Lower lobe of right lung (tissue), 2 donors: ENCODE measurements around the gene EID3. TPM values are rescaled to one million over a fixed set of nuclear protein-coding genes. Genes with fewer than 3 reads are reported as not detected.
"Not testable (repeated sequence)": the region's sequence is repeated elsewhere in the genome, so short reads cannot be mapped to it uniquely, and the experiment has no call there.

Experiments used
- ATAC-seq, 2 donors: fragments of 200-7000 bp; cut with Tn5 transposase; one replicate each; pipeline ENCODE4 v1.9.1; 2020 to 2022; ENCODE audit warnings: mild to moderate bottlenecking in 2 of 2, moderate library complexity in 2 of 2
- DNase-seq: peaks from one replicate; pipeline ENCODE4 v3.0.0-alpha.2; 2020
- H3K27ac ChIP-seq: fragments of 200-600 bp; one replicate; pipeline ENCODE4 v1.8.0; 2022
- H3K27me3 ChIP-seq: fragments of 200-600 bp; one replicate; pipeline ENCODE4 v1.8.0; 2022; ENCODE audit warnings: low read depth
- H3K36me3 ChIP-seq: fragments of 200-600 bp; one replicate; pipeline ENCODE4 v1.8.0; 2022; ENCODE audit warnings: mild to moderate bottlenecking
- H3K4me1 ChIP-seq: fragments of 200-600 bp; one replicate; pipeline ENCODE4 v1.8.0; 2022
- H3K4me3 ChIP-seq: fragments of 200-600 bp; one replicate; pipeline ENCODE4 v1.8.0; 2022; ENCODE audit warnings: mild to moderate bottlenecking
- H3K9me3 ChIP-seq: fragments of 200-600 bp; one replicate; pipeline ENCODE4 v1.8.0; 2022
- intact Hi-C: fragments of 100-400 bp; cut with DNase I; formaldehyde crosslinking; loops from one replicate; pipeline ENCODE4 v1.11.0; 2022
- total RNA-seq: library from RNA; stranded (reverse); fragmentation: NEBNext Ultra II Directional; extraction: Animal tissue kit (Norgen Biotek cat#: 25700); gene quantifications from one replicate; pipeline ENCODE4 v1.2.1, GENCODE V29; 2021
- TF ChIP-seq, protein P1 (sequence below): fragments of 200-600 bp; IDR thresholded peaks from one replicate; pipeline ENCODE4 v1.8.0; 2022; ENCODE audit warnings: antibody characterized with exemption, mild to moderate bottlenecking
- donor health status: DM: no; HTN: yes; CAD: no; lungs with severe emphysema.

The EID3 gene
- total RNA-seq, 1 donor from 2014 or later: 3.3 TPM

DNA sequence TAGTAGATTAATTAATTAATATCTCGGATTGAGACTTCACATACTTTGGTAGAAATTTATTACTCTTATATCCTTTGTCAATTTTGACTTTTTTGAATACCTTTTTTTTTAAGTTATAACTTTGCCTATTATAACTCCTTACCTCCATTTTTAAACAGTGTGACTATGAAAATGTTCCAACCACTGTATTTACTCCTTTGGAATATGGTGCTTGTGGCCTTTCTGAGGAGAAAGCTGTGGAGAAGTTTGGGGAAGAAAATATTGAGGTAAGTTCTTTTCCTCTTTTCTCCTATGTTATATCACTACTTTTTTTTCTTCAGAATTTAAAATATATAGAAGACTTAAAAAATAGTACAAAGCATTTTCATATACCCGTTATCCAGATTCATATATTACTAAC is 27.8 kb downstream of the EID3 start:
- Histone ChIP-seq H3K4me1 (no peaks in the 10 kb centered on the region), H3K27ac (no peak overlapping the region), H3K4me3 (no peak overlapping the region), H3K27me3 (no peaks in the 10 kb centered on the region), H3K36me3 (peaks cover 96% of the 10 kb centered on the region), H3K9me3 (no peaks in the 10 kb centered on the region)
- intact Hi-C loops: no loop called here
- ATAC-seq: no peak
- no peak for DNase-seq
- TF ChIP-seq, protein P1, sequence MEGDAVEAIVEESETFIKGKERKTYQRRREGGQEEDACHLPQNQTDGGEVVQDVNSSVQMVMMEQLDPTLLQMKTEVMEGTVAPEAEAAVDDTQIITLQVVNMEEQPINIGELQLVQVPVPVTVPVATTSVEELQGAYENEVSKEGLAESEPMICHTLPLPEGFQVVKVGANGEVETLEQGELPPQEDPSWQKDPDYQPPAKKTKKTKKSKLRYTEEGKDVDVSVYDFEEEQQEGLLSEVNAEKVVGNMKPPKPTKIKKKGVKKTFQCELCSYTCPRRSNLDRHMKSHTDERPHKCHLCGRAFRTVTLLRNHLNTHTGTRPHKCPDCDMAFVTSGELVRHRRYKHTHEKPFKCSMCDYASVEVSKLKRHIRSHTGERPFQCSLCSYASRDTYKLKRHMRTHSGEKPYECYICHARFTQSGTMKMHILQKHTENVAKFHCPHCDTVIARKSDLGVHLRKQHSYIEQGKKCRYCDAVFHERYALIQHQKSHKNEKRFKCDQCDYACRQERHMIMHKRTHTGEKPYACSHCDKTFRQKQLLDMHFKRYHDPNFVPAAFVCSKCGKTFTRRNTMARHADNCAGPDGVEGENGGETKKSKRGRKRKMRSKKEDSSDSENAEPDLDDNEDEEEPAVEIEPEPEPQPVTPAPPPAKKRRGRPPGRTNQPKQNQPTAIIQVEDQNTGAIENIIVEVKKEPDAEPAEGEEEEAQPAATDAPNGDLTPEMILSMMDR: no peak

DNA sequence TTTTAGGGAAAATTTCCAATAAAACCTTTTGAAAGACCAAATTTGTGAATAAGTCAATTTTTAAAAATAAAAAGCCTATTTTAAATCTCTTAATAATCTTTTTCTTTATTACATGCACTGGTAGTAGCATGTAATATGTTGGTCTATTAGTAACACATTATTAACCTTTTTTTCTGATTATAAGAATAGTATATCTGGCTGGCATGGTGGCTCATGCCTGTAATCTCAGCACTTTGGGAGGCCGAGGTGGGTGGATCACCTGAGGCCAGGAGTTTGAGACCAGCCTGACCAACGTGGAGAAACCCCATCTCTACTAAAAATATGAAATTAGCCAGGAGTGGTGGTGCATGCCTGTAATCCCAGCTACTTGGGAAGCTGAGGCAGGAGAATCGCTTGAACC is 28.7 kb downstream of the EID3 start:
- H3K9me3 ChIP-seq, H3K27ac ChIP-seq, ATAC-seq, H3K4me3 ChIP-seq, intact Hi-C loops, H3K4me1 ChIP-seq, H3K27me3 ChIP-seq, DNase-seq: not testable (repeated sequence)
- H3K36me3 ChIP-seq: peaks cover 96% of the 10 kb centered on the region

DNA sequence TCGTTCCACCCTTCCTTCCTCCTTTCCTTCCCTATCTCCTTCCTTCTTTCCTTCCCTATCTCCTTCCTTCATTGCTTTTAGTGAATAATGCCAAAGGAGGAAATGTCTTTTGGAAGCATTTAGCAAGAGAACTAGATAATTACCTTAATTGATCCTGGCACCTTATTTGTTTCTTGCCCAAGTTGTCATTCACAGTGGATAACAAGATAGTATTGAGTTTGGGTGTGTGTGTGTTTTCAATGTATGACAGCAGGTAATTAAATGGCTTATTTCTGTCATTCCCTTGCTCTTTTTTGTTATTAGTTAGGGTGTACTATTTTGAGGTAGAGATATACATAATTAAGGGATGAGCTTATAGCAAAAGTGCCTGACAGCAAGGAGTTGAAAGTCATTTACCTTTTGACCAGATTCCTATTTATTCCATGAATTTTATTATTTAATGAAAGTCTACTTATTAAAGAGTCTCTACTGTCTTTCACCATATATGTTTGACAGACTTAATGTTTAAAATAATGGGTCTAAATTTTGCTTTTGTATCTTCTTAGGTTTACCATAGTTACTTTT is 30.2 kb downstream of the EID3 start:
- Histone ChIP-seq H3K4me3 (no peak overlapping the region), H3K36me3 (peaks cover 96% of the 10 kb centered on the region), H3K9me3 (no peaks in the 10 kb centered on the region), H3K27me3 (no peaks in the 10 kb centered on the region), H3K4me1 (no peaks in the 10 kb centered on the region), H3K27ac (no peak overlapping the region)
- DNase-seq (no peak), ATAC-seq (no peak)
- TF ChIP-seq, protein P1: no peak
- intact Hi-C loops: no loop called here

DNA sequence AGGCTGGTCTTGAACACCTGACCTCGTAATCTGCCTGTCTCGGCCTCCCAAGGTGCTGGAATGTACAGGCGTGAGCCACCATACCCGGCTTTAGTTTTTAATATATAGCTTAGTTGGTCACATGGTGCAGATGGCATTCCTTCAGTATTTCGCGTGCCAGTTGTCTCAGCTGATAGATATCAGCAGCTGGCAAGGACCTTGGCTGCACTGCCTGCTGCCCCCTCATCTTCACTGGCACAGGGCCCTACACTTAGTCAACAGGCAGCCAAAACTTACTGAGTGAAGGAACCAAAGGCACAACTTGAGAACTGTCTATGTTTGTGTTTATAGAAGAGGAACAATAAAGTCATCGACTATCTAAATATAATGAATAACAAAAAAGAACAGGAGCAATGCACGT is 31.0 kb downstream of the EID3 start:
- no peaks in the 10 kb centered on the region for H3K27me3 ChIP-seq
- H3K36me3 ChIP-seq: peaks cover 96% of the 10 kb centered on the region
- no peak for ATAC-seq
- intact Hi-C loops: no loop called here
- no peak for DNase-seq
- no peak overlapping the region for H3K27ac ChIP-seq
- no peaks in the 10 kb centered on the region for H3K9me3 ChIP-seq
- TF ChIP-seq, protein P1: no peak
- no peak overlapping the region for H3K4me3 ChIP-seq
- H3K4me1 ChIP-seq: no peaks in the 10 kb centered on the region

DNA sequence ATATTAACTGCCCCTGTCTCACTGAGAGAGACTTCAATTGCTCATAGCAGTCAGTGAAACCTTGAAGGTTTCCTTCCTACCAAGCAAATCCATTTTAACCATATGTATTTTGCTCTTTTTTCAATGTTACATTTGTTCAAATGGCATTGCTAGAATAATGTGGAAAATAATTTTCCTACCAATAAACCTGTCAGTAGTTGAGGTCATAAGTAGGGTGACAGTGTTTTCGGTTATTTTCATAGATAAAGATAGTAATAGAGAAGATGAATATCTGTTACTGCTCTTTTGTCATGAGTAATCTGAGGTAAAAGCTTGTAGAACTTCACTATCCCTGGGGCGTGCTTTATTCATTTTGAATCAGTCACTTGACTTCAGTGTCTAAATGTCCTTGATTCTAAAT is 32.6 kb downstream of the EID3 start:
- intact Hi-C loops: no loop called here
- no peak for DNase-seq
- H3K36me3 ChIP-seq: peaks cover 100% of the 10 kb centered on the region
- H3K9me3 ChIP-seq: no peaks in the 10 kb centered on the region
- TF ChIP-seq, protein P1: no peak
- no peak overlapping the region for H3K4me3 ChIP-seq
- ATAC-seq: no peak
- no peak overlapping the region for H3K27ac ChIP-seq
- H3K27me3 ChIP-seq: no peaks in the 10 kb centered on the region
- H3K4me1 ChIP-seq: no peaks in the 10 kb centered on the region

DNA sequence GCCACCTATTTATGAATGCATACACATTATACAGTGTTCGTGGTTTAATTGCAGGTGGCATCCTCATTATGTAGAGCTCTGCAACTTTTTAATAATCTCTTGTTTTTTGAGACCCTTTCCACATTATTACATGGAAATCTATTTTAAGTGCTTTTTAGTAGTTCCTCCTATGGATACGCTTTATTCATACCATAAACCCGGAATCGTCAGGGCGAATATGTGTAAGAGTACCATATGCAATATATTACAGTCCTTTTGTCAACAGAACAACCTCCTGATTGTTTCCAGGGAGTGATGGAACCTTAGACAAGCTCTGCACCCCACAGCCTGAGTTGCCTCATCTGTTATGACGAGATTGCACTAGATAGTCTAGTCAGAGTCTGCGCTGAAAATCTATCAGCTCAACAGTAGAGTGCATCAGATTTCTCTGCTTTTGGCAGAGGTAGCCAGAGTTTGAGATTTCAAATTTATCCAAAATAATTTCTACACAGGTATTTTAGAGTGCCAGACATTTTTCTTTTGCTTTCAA is 33.6 kb downstream of the EID3 start:
- Histone ChIP-seq H3K9me3 (no peaks in the 10 kb centered on the region), H3K4me3 (no peak overlapping the region), H3K27me3 (no peaks in the 10 kb centered on the region), H3K4me1 (no peaks in the 10 kb centered on the region), H3K27ac (no peak overlapping the region), H3K36me3 (peaks cover 100% of the 10 kb centered on the region)
- intact Hi-C loops: no loop called here
- no peak for ATAC-seq
- no peak for DNase-seq
- TF ChIP-seq, protein P1: no peak
